ENCODE results near the gene PIK3C3.

DNA sequence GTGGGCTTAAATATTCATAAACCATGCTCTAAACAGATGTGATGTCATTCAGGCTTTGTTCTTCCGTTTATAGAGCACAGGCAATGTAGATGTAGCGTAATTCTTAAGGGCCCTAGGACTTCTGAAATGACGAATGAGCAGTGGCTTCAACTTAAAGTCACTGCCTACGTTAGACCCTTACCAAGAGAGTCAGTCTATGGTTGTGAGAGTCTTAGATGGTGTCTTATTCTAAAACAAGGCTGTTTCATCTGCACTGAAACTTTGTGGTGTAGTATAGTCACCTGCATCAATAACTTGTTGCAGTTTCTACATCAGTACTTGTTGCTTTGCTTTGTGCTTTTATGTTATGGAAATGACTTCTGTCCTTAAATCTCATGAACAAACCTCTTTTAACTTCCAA is 56.0 kb downstream of the PIK3C3 start:
- TF ChIP-seq RAD21 (IDR thresholded peaks at IDR 0.05; ENCODE audit: low read depth): no peak
- no peak for TF ChIP-seq TAF1 (IDR thresholded peaks at IDR 0.05; ENCODE audit: low read depth)
- TF ChIP-seq FOXM1 (IDR thresholded peaks at IDR 0.05; ENCODE audit: borderline replicate concordance, low read depth): no peak
- TF ChIP-seq REST (IDR thresholded peaks at IDR 0.05; ENCODE audit: low read depth): no peak
- no peak for TF ChIP-seq EP300 (IDR thresholded peaks at IDR 0.05; ENCODE audit: borderline replicate concordance)
- TF ChIP-seq CREB1 (IDR thresholded peaks at IDR 0.05; ENCODE audit: low read depth): no peak
- TF ChIP-seq TCF12 (IDR thresholded peaks at IDR 0.05; ENCODE audit: low read depth): no peak
- TF ChIP-seq MAX (IDR thresholded peaks at IDR 0.05): no peak
- no peak for TF ChIP-seq YY1 (IDR thresholded peaks at IDR 0.05; ENCODE audit: low read depth)
- TF ChIP-seq ZBTB7A (IDR thresholded peaks at IDR 0.05; ENCODE audit: low read depth): no peak
- TF ChIP-seq CEBPB (IDR thresholded peaks at IDR 0.05): no peak
- TF ChIP-seq TEAD4 (IDR thresholded peaks at IDR 0.05): no peak
- no peak for TF ChIP-seq EGR1 (IDR thresholded peaks at IDR 0.05)
